ENCODE results near the gene RGL4.
"Not testable (repeated sequence)": the region's sequence is repeated elsewhere in the genome, so short reads cannot be mapped to it uniquely, and the experiment has no call there.

The RGL4 gene

GRCh38 chr22:23698673-23699235 is 7.9 kb downstream of the RGL4 start:
- DNase-seq (ENCODE audit: low read depth), result no peak

- no peak for DNase-seq (ENCODE audit: low read depth)
Observed at GRCh38 chr22:23700706-23701105, 9.9 kb downstream of the RGL4 start.

- no peak for DNase-seq (ENCODE audit: low read depth)
Observed at GRCh38 chr22:23704062-23704461, 13.2 kb downstream of the RGL4 start.

- no peak for DNase-seq (ENCODE audit: low read depth)
Observed at GRCh38 chr22:23704829-23705228, 14.0 kb downstream of the RGL4 start.

GRCh38 chr22:23705358-23705757 is 14.5 kb downstream of the RGL4 start:
- DNase-seq (ENCODE audit: low read depth), result peak; percentile 23

GRCh38 chr22:23708270-23708669 is 17.5 kb downstream of the RGL4 start:
- DNase-seq (ENCODE audit: low read depth), result no peak

GRCh38 chr22:23709107-23709506 is 18.3 kb downstream of the RGL4 start:
- DNase-seq (ENCODE audit: low read depth), result no peak

GRCh38 chr22:23712256-23712655 is 21.4 kb downstream of the RGL4 start:
- DNase-seq (ENCODE audit: low read depth), result no peak

- DNase-seq (ENCODE audit: low read depth), result no peak
Observed at GRCh38 chr22:23713696-23714595, 23.1 kb downstream of the RGL4 start.

- no peak for DNase-seq (ENCODE audit: low read depth)
Observed at GRCh38 chr22:23714596-23715578, 24.1 kb downstream of the RGL4 start.

- DNase-seq (ENCODE audit: low read depth), result no peak
Observed at GRCh38 chr22:23715806-23716375, 25.1 kb downstream of the RGL4 start.

GRCh38 chr22:23716811-23717801 is 26.3 kb downstream of the RGL4 start:
- peak; percentile 74 for DNase-seq (ENCODE audit: low read depth)

GRCh38 chr22:23718371-23719165 is 27.8 kb downstream of the RGL4 start:
- DNase-seq (ENCODE audit: low read depth), result no peak

GRCh38 chr22:23720855-23721254 is 30.0 kb downstream of the RGL4 start:
- no peak for DNase-seq (ENCODE audit: low read depth)

GRCh38 chr22:23722160-23722559 is 31.3 kb downstream of the RGL4 start:
- no peak for DNase-seq (ENCODE audit: low read depth)

- DNase-seq (ENCODE audit: low read depth), result no peak
Observed at GRCh38 chr22:23722724-23723123, 31.9 kb downstream of the RGL4 start.

- not testable (repeated sequence) for DNase-seq (ENCODE audit: low read depth)
Observed at GRCh38 chr22:23728108-23728507, 37.3 kb downstream of the RGL4 start.

GRCh38 chr22:23737696-23738095 is 46.9 kb downstream of the RGL4 start:
- no peak for DNase-seq (ENCODE audit: low read depth)

- no peak for DNase-seq (ENCODE audit: low read depth)
Observed at GRCh38 chr22:23742505-23743264, 51.9 kb downstream of the RGL4 start.

Measured in activated T-cell treated with anti-CD3 and anti-CD28 coated beads for 24 hours (primary cell).